Measurements from ENCODE around the gene CLPSL2.

CLPSL2 gene

DNA sequence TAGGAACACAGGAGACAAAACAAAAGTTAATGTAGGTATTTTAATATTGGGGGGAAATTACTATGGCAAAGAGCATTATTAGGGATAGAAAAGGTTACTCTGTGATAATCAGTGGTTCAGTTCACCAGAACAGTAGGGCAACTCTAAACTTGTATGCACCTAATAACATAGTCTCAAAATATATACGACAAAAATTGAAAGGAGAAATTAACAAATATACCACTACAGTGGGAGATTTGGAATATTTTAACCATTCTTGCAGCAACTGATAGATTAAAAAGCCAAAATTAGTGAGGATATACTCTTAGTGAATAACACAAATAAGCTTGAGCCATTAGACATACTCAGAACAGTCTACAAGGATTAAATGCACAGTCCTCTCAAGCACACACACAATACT, 28.5 kb upstream of the CLPSL2 start:
- no peak for DNase-seq

DNA sequence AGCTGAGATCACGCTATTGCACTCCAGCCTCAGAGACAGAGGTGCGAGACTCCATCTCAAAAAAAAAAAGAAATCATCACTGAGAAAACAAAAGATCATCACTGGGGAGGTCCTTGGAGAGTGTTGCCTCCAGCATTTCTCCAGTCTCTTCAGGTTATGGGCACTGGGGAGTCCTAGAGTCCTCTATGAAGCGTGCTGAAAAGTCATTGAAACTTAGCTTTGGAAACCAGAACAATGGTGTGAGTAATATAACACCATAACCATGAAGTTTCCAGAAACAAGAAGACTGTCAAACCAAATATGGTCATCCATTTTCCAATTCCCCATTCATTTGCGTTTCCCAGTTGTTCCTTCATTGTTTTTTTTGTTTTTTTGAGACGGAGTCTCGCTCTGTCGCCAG, 25.8 kb upstream of the CLPSL2 start:
- DNase-seq = no peak

DNA sequence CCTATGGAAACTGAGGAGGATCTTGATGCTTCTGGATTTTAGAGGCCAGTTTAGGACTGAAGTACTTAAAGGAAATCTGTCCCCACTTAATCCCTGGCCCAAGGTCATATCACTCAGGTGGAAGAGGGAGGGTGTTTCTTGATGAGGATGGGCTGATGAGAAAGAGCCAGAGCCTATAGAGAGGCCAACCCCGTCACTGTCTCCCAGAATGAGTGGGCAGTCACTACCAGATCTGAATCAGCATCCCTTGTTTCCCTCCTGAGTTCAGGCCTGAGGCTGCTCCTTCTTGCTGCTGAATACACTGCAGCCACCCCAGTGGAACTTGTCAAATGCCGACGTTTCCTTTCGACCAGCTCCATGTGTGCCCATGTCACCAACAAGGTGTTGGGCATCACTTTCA, 24.8 kb upstream of the CLPSL2 start:
- DNase-seq = no peak

DNA sequence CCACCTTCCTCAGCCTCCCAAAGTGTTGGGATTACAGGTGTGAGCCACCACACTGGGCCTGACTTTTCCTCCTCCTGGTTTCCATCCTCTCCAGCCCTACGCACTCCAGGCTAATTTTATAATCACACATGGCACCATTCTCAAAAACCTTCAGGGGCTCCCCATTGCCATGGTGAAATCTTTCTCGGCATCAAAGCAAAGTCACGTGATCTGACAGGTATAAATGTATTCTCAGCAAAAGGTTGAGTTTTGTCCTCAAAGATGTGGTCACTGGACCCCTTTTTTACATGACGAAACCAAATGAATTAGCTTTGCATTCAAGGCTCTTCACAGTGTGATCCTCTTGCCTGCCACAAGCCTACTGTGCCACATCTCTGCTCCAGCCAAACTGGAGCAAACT, 24.1 kb upstream of the CLPSL2 start:
- DNase-seq = no peak

DNA sequence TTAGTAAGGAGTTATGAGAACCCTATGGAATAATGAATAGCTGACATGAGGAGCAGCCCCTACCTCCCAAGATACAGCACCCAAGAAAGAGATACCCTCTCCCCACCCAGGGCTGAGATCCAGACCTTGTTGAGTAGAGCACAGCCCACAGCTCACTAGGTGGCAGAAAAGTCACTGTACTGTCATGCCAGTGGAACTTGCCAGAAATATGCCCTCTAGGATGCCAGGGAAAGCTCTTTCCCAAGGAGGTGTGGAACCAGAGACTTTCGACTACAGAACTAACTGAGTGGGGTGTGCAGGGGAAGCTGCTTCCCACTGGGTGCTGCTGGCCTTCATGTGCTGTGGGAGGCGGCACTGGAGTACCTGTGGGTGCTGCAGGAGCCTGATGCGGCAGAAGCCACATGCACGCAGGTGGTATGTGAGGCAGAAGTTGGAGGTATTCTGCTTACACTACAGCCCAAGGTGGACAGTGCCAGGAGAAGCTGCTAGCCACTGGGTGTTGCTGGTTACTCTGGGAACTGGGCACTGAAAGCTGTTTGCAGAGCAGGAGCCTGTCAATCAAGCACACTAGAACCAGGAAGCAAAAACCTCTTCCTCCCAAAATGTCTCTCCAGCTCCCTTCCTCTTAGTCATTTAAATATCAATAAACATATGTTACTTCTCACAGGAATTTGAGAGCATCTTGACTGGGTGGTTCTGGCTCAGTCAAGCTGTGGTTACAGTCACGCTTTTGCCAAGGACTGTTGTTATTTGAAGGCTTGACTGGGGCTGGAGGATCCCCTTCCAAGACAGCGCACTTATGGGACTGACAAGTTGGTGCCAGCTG, 21.7 kb upstream of the CLPSL2 start:
- DNase-seq = no peak

DNA sequence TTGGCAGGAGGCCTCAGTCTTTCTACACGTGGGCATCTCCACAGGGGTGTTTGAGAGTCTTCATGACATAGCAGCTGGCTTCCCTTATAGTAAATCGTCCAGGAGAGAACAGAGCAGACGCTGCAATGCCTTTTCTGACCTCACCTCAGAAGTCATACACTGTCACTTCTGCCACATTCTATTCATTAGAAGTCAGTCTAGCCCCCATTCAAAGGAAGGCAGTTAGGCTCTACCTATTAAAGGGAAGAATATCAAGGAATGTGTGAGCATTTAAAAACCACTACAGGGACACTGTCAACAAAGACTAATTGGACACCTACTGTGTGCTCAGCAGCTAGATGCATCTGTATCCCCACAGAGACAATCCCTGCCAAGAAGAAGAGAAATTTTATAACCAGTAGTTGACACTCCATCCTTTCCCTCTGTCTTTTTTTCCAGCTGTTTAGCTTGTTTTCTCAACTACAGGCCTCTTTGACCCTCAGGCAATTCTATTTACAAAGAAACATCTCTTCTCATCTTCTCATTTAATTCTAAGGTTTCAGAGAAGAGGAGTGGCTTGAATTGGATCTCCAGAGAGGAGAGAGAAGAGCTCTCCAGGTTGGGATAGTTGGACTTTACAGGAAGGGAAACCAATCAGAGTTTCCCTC, 21.0 kb upstream of the CLPSL2 start:
- DNase-seq = no peak

DNA sequence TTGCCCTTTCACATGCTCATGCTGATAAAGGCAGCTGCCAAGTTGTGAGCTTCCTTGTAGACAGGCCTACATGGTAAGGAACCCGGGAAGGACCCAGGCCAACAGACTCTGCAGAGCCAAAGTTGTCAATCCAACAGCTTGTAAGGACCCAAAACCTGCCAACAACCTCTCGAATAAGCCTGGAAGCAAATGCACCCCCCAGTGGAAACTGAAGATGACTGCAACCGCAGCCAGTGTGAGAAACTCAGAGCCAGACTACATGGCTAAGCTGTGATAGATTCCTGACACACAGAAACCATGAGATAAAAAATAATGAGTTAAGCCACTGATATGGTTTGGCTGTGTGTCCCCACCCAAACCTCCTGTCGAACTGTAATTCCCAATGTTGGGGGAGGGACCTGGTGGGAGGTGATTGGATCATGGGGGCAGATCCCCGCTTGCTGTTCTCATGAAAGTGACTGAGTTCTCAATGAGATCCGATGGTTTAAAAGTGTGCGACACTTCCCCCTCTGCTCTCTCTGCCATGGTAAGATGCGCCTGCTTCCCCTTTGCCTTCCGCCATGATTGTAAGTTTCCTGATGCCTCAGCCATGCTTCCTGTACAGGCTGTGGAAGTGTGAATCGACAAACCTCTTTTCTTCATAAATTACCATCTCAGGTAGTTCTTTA, 18.8 kb upstream of the CLPSL2 start:
- no peak for DNase-seq

DNA sequence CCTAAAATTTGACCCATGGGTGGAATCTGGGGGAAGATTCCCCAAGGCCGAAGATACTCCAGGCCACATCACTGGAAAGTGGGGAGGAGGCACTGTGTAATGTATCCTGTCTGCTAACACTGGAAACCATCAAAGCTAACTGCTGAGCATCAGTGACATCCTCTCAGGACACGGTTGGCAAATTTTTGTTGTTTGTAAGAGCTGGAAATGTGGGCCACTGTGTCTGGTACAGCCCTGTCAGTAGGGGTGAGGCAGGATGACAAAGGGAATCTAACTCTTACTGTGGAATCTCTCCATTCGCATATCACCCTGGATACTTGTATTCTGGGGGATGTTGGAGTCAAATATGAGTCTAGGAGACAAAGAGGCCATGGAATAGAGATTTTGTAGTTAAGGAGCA, 17.0 kb upstream of the CLPSL2 start:
- DNase-seq = no peak

DNA sequence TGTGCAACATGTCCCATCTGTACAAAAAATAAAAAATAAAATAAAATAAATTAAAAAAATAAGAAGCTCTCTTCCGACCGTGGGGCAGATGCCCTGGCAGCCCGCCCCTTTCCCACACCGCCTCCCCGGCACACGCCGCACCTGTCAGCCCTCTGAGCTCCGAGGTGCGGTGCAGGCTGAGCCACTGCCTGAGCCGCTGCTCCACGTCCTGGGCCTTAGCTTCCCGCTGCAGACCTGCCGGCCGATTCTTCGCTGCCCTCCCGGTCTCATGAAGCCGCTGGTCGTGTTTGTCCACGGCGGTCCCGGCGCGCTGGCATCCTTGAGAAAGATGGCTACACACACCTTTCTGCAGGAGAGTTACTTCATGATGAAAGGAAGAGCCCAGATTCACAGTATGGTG, 10.7 kb upstream of the CLPSL2 start:
- no peak for DNase-seq

DNA sequence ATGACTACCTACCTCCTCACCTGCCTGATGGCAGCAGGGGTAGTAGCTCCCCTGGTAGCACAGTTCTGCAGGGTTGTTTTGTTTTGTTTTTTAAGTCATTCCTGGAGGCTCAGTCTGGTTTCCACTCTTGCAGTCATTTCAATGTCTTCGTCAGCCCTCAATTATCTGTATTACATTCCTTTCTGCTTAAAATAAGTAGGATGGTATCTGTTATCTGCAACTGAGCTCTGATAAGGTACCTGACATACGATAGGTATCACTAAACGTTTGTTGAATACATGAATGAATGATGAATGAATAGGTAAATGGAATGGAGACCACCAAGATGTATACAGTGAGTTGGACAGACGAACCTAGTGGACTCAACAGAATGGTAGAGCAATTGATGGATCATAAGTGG, 7.2 kb upstream of the CLPSL2 start:
- DNase-seq = no peak

DNA sequence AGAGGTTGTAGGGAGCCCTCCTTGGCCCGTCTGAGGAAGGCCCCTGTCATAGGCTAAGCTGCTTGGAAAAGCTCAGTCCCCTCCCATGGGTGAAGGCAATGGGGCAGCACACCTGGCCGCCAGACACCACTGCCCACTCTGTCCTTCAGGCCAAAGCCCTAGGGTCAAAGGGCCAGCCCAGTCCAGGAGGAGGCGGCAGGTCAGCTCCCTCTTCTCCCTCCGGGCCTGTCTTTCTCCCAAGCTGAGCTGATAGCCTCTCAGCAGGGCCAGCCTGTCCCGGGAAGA, 5.1 kb upstream of the CLPSL2 start:
- no peak for DNase-seq

DNA sequence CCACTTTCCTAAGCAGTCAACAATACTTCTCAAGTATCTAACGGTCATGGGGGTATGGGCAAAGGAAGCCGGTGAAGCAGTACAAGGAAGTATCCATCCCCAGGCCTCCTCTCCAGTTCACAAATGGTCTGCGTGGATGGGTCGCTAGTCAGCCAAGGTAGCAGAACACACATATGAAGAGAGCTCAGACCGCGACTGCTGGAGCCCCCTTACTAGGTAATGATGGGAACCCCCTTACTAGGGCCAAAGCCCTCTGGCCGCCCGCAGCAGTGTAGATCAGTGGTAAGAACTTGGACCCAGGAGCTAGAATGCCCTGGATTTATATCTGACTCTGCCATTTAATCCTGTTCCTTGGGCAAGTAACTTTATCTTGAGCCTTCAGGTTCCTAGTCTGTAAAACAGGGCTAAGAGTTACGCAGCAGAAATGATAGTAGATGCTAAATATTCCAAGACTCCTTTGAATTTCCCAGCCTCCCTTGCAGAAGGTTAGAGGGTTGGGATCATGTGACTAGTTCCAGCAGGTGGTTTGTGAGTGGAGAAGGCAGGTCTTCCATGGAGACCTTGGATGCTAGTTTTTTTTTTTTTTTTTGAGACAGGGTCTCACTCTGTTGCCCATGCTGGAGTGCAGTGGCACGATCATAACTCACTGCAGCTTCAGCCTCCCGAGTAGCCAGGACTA, 2.1 kb upstream of the CLPSL2 start:
- no peak for DNase-seq

DNA sequence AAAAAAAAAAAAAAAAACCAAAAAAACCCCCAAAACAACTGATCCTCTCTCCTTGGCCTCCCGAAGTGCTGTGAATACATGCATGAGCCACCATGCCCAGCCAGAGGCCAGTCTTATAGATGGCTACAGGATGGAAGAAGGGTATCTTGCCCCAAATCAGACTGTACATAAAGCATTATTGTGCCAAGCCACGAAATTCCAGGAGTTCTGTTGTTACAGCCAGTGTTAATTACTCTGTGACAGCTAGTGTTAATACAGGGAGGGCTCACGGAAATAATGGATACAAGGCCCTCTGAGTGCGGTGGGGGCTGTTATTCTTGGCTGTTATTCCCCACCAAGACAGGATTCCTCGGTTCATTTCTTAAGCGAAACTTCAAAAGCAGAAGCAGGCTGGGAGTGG, 1.4 kb upstream of the CLPSL2 start:
- DNase-seq = no peak

DNA sequence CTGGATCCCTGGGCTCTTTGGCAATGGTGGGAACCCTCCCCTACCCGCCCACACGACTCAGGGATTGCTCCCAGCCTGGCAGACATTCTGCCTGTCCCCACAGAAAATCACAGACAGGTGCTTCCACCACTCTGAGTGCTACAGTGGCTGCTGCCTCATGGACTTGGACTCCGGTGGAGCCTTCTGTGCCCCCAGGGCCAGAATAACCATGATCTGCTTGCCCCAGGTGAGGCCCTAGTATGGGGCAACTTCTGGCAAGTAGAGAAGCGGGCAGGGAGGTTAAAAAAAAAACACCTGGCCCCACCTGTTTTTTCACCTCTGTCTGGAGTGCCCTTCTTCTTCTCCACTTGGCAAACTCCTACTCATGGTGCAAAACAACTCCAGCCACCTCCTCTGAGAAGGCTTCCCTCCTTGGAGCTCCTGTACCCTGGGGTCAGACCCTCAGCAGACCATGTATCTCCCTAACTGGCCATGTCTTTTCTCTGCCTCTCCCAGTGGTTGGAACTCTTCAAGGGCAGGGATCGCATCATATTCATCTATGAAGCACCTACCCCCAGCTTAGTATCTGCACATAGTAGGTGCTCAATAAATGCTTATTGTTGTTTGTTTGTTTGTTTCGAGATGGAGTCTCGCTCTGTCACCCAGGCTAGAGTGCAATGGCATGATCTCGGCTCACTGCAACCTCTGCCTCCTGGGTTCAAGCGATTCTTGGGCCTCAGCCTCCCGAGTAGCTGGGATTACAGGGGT, 1.1 kb downstream of the CLPSL2 start:
- DNase-seq = no peak

DNA sequence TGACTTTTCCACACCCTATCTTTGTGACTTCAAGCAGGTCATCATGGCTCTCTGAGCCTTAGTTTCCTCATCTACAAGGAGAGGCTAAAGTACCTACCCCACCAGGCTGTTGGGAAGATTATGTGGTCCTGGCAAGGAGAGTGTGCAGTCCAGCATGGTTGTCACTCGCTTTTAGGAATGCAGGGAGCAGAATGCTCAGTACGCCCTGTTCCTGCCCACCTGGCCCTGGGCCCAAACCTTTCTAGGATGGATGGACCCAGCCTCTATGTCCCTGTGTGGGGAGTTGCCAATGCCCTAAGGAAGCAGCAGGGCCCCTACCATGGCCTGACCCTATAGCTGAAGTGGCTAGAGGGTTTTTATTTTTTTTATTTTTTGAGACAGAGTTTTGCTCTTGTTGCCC, 2.0 kb downstream of the CLPSL2 start:
- DNase-seq = no peak

DNA sequence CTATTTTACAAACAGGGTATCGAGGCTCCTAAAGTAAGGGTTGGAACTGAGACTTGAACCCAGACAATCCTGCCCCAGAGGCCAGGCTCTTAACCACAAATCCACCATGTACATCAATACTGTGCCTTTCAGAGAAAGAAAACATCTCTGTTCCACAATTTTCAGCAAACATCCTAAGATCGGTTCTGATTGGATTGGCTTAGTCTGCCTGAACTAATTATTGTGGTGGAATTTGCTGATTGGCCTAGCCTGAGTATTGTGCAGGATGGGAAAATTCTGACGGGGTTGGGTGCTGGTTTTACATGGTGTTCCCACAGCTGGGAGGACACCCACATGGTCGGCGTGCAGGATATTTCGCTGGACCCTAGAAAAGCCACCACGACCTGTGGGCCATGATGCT, 4.3 kb downstream of the CLPSL2 start, which contains the start of gene CLPSL1:
TSS of gene CLPSL1 (plus strand) at position 301 of the 400 bp plus-strand sequence. CDS start at position 393, 92 bp downstream.
- DNase-seq = no peak

DNA sequence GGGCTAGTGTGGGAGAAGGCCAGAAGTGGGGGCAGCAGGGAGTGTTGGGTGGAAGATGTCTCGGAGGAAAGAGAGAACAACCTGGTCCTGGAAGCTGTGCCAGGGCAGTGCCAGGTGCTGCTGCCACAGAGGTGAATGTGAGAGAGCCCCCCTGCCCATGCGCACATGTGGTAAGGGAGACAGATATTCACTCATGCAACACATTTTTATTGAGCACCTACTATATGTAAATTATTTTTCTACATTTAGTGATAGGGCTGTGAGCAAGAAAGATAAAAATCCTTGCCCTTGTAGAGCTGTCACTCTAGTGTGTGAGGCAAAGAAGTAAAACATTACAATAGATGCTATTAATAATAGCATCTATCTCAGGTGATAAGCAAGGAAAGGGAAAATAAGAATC, 4.9 kb downstream of the CLPSL2 start:
- no peak for DNase-seq

DNA sequence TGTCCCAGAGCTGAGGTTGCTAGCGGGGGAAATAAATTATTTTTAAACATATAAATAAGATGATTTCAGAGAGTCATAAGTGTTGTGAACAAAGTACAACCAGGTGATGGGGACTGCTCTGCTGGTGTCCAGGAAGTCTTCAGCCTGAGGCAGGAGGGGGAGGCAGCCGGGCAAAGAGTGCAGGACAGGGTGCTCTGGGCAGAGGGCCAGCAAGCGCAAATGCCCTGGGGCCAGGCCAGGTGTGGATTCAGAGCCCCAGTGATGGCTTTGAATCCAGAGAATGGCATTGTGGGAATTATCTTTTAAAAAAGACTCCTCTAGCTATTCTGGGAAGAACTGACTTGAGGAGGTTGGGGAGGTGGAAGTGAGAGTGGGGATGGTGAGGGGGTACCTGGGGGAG, 6.0 kb downstream of the CLPSL2 start:
- DNase-seq = no peak

DNA sequence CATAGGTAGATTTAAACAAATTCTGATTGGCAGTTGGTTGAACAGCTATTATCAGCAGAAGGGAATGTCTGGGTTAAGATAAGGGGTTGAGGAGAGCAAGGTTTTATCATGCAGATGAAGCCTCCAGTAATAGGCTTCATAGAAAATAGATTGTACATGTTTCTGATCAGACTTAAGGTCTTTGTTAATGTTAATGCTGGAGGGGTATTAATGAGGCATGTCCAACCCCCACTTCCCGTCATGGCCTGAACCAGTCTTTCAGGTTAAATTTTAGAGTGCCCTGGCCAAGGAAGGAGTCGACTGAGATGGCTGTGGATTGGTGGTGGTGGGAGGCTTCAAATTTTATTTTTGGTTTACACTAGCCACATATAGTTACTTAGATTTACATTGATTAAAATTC, 7.8 kb downstream of the CLPSL2 start:
- DNase-seq = no peak

DNA sequence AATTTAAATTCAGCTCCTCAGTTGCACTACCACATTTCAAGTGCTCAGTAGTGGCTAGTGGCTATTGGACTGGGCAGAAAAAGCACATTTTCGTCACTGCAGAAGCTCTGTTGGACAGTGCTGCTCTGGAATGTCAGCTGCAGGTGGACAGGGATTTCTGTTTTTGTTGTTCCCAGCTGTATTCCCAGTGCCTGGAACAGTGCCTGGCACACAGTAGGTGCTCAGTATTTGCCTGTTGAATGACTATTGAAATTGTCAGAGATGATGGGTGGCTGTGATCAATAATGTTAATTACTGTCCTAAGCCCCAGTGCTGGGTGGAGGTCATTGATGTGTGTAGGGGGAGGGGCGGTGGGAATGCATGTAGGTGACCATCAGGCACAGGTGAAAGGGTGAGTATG, 9.9 kb downstream of the CLPSL2 start:
- DNase-seq = no peak

DNA sequence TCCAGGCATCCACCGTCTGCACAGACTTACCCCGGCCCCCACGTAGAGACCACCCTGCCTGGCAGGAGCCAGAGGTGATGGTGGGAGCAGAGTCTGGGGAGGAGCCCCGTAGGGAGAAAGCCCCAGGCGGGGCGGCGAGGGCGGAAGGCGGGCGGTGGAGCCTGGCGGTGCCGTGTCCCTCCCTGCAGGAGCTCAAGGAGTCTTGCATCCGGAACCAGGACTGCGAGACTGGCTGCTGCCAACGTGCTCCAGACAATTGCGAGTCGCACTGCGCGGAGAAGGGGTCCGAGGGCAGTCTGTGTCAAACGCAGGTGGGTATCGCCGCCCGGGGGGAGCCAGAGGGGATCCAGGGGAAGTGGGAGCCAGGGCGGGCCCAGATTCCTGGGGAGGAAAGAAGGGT, 10.4 kb downstream of the CLPSL2 start:
- DNase-seq = no peak

DNA sequence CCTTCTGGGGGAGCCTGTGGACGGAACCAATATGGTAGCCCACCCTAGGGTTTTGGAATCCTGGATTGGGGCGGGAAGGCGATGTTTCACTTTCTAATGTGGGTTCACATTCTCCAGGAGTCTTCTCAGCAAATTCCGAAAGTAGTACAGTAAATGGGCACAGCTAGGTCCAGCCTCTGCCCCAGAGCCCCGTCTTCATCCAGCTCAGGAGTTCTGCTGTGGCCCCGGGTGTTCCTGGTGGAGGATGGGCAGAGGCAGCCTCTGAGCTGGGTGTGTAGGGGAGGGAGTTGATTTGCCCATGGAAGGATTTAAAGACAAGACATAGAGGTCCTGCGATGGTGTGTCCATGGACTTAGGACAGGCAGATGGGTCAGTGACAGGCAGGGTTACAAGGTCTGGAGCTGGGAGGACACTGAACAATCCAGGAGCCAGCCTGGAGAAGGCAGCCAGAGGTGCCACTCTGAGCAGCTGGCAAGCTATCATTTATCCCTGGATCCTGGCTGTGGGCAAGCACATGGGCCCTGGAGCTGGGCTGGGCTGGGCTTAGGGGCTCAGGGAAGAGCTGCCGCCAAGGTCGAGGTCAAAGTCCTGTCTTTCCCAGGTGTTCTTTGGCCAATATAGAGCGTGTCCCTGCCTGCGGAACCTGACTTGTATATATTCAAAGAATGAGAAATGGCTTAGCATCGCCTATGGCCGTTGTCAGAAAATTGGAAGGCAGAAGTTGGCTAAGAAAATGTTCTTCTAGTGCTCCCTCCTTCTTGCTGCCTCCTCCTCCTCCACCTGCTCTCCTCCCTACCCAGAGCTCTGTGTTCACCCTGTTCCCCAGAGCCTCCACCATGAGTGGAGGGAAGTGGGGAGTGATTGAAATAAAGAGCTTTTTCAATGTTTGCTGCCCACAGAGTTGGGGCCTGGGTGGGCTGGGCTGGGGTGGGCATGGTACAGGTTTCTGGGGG, 11.1 kb downstream of the CLPSL2 start:
- no peak for DNase-seq
